Endothelial cell of umbilical vein (primary cell): ENCODE measurements around the gene C5. TPM values are rescaled to one million over a fixed set of nuclear protein-coding genes. Genes with fewer than 3 reads are reported as not detected.
"Not testable (repeated sequence)": the region's sequence is repeated elsewhere in the genome, so short reads cannot be mapped to it uniquely, and the experiment has no call there.

Experiments used
- BruUV-seq: library from RNA; stranded (reverse); fragments of 400-500 nt; replicated peaks from 2 replicates; lab custom pipeline; 2021; lab: Mats Ljungman, UMichigan
- CTCF ChIA-PET: fragments of 300-600, 350-600 bp; sonication (Branson Sonifier 250); formaldehyde crosslinking; loops from one replicate; lab custom pipeline; 2021; ENCODE audit warnings: antibody characterized with exemption, inconsistent platforms; lab: Charles Lee
- POLR2A ChIA-PET: fragments of 300-600, 350-600 bp; sonication (Branson Sonifier 250); formaldehyde crosslinking; loops from one replicate; lab custom pipeline; 2021; ENCODE audit warnings: antibody characterized with exemption, inconsistent platforms; lab: Charles Lee
- DNase-seq: peaks from one replicate; pipeline ENCODE4 v3.0.0-alpha.2; 2011; ENCODE audit warnings: low read depth, low spot score
- FAIRE-seq: peaks from 2 replicates; lab custom pipeline; 2011; peaks lifted over from hg19 to GRCh38; lab: Jason Lieb, UNC
- H2AFZ ChIP-seq: 2 replicates; pipeline ENCODE4 v1.6.0; 2012; ENCODE audit warnings: low read depth, low read length, control low read depth, inconsistent platforms
- H3K27ac ChIP-seq: 2 replicates; pipeline ENCODE4 v1.5.1; 2011; ENCODE audit warnings: low read depth, mild to moderate bottlenecking, control low read depth, low read length, moderate library complexity; ENCODE audit not compliant: insufficient read depth
- H3K27me3 ChIP-seq, 2 experiments: 2 replicates each; pipeline versions ENCODE4 v1.6.0 to v1.6.1; 2011; ENCODE audit warnings: low read length in 2 of 2, mixed read lengths in 1 of 2; ENCODE audit not compliant: control insufficient read depth in 2 of 2, insufficient read depth in 2 of 2
- H3K36me3 ChIP-seq, 2 experiments: 2 replicates in 1 of 2; 3 replicates in 1 of 2; pipeline ENCODE4 v1.5.1; 2011; ENCODE audit warnings: low read length in 2 of 2, mild to moderate bottlenecking in 1 of 2, moderate library complexity in 1 of 2; ENCODE audit not compliant: control insufficient read depth in 2 of 2, insufficient read depth in 2 of 2; ENCODE audit errors: extremely low read depth in 1 of 2
- H3K4me1 ChIP-seq: 3 replicates; pipeline ENCODE4 v1.5.1; 2011; ENCODE audit warnings: mild to moderate bottlenecking, low read length; ENCODE audit not compliant: control insufficient read depth, insufficient read depth; ENCODE audit errors: extremely low read depth
- H3K4me2 ChIP-seq: 2 replicates; pipeline ENCODE4 v1.6.1; 2011; ENCODE audit warnings: low read length, control low read depth, mixed read lengths; ENCODE audit not compliant: insufficient read depth
- H3K4me3 ChIP-seq, 3 experiments: fragments of 200-600 bp in 1 of 3; sonication (generic), shearing (Covaris generic) in 1 of 3; replicated peaks in 1 of 3; 2 replicates each; pipeline ENCODE4 v1.5.1; 2011 to 2016; ENCODE audit warnings: control low read depth in 3 of 3, low read length in 3 of 3, mild to moderate bottlenecking in 2 of 3, inconsistent platforms in 1 of 3, low read depth in 1 of 3, moderate library complexity in 1 of 3; ENCODE audit not compliant: insufficient read depth in 1 of 3
- H3K79me2 ChIP-seq: 2 replicates; pipeline ENCODE4 v1.6.0; 2012; ENCODE audit warnings: low read length, inconsistent platforms; ENCODE audit not compliant: control insufficient read depth, insufficient read depth
- H3K9ac ChIP-seq: replicated peaks from 2 replicates; pipeline ENCODE3; 2011; ENCODE audit warnings: low read length, control low read depth; ENCODE audit not compliant: insufficient read depth; ENCODE audit errors: extremely low read depth
- H3K9me1 ChIP-seq: replicated peaks from 3 replicates; pipeline ENCODE4 v1.6.0; 2011; ENCODE audit warnings: mild to moderate bottlenecking, low read length; ENCODE audit not compliant: control insufficient read depth, insufficient read depth; ENCODE audit errors: extremely low read depth
- H3K9me3 ChIP-seq: replicated peaks from 2 replicates; pipeline ENCODE4 v1.5.1; 2012; ENCODE audit warnings: low read length, inconsistent platforms; ENCODE audit not compliant: control insufficient read depth, insufficient read depth
- H4K20me1 ChIP-seq: replicated peaks from 2 replicates; pipeline ENCODE3; 2011; ENCODE audit warnings: mild to moderate bottlenecking, low read length; ENCODE audit not compliant: control insufficient read depth, insufficient read depth; ENCODE audit errors: extremely low read depth
- FOS ChIP-seq: IDR thresholded peaks from 2 replicates; pipeline ENCODE4 v1.6.1; 2011; ENCODE audit warnings: mild to moderate bottlenecking, low read length, moderate library complexity, borderline replicate concordance; ENCODE audit not compliant: insufficient read depth
- GATA2 ChIP-seq: IDR thresholded peaks from 2 replicates; pipeline ENCODE4 v1.7.0; 2011; ENCODE audit warnings: low read depth, mild to moderate bottlenecking, moderate library complexity, mixed read lengths, low read length; ENCODE audit not compliant: insufficient read length, insufficient read depth
- JUN ChIP-seq: IDR thresholded peaks from 2 replicates; pipeline ENCODE4 v1.6.1; 2011; ENCODE audit warnings: borderline replicate concordance, low read depth; ENCODE audit not compliant: insufficient read length, insufficient read depth
- MYC ChIP-seq: IDR thresholded peaks from one replicate; pipeline ENCODE4 v1.6.1; 2011; ENCODE audit warnings: mild to moderate bottlenecking, low read depth, low read length
- POLR2A ChIP-seq: IDR thresholded peaks from 2 replicates; pipeline ENCODE4 v1.6.1; 2012; ENCODE audit warnings: low read depth, mild to moderate bottlenecking, control low read depth, low read length
- POLR2AphosphoS5 ChIP-seq: IDR thresholded peaks from 2 replicates; pipeline ENCODE4 v1.6.1; 2012; ENCODE audit warnings: low read depth, mild to moderate bottlenecking, control low read depth, low read length, moderate library complexity; ENCODE audit not compliant: insufficient read depth
- dilution Hi-C: fragments of 300-500 bp; cut with MboI; formaldehyde crosslinking; loops from one replicate; pipeline ENCODE4 v1.15.0; 2019; ENCODE audit warnings: low sequenced_read_pairs; ENCODE audit not compliant: extremely low pct_ligation_motif_present
- intact Hi-C: fragments of 100-400 bp; cut with micrococcal nuclease; formaldehyde crosslinking; loops from one replicate; pipeline ENCODE4 v1.10.0; 2022
- polyA plus RNA-seq, 4 experiments: library from polyadenylated mRNA; depleted of rRNA in 3 of 4; stranded (reverse) in 3 of 4; unstranded in 1 of 4; fragments of >200 nt; gene quantifications; 2 replicates each; pipeline versions ENCODE4 v1.2.1 to v1.2.3, GENCODE V29; 2011 to 2012; ENCODE audit warnings: missing spikeins in 1 of 4
- total RNA-seq: library from RNA; stranded (reverse); gene quantifications from 2 replicates; pipeline ENCODE4 v1.2.3, GENCODE V29; 2021
- TF ChIP-seq, protein P1 (sequence below), 2 donors: IDR thresholded peaks; 1 replicate in 1 of 2; 2 replicates in 1 of 2; pipeline ENCODE4 v1.5.1; 2011; ENCODE audit warnings: low read length in 2 of 2, mild to moderate bottlenecking in 2 of 2, moderate library complexity in 2 of 2, control low read depth in 1 of 2, inconsistent platforms in 1 of 2, low read depth in 1 of 2; ENCODE audit not compliant: insufficient read depth in 1 of 2; ENCODE audit errors: extremely low read depth in 1 of 2
- TF ChIP-seq, protein P2 (sequence below): IDR thresholded peaks from 2 replicates; pipeline ENCODE4 v1.6.1; 2011; ENCODE audit not compliant: insufficient read depth, insufficient read length

Gene C5
- total and polyA plus RNA-seq, 2 donors (not counting 3 experiments of a cell fraction or from before 2014, with no cell fraction given): 0.79 to 1.6 TPM

- dilution Hi-C loops, H2AFZ ChIP-seq, H4K20me1 ChIP-seq, H3K36me3 ChIP-seq, H3K9me3 ChIP-seq, intact Hi-C loops, DNase-seq, H3K9ac ChIP-seq, H3K27ac ChIP-seq, FAIRE-seq, H3K4me2 ChIP-seq, POLR2A ChIA-PET, H3K4me1 ChIP-seq, H3K27me3 ChIP-seq, BruUV-seq, H3K4me3 ChIP-seq, H3K79me2 ChIP-seq, H3K9me1 ChIP-seq: not testable (repeated sequence)
- CTCF ChIA-PET: interaction anchor here (0.6 to 1.4 kb wide), 3 partner anchors 10 to 89 kb away, joined by 3 to 7 read pairs (median 4); no protein-coding TSS in a partner anchor
These were observed 78.6 kb downstream of the C5 start for GRCh38 chr9:120971471-120971870.

DNA sequence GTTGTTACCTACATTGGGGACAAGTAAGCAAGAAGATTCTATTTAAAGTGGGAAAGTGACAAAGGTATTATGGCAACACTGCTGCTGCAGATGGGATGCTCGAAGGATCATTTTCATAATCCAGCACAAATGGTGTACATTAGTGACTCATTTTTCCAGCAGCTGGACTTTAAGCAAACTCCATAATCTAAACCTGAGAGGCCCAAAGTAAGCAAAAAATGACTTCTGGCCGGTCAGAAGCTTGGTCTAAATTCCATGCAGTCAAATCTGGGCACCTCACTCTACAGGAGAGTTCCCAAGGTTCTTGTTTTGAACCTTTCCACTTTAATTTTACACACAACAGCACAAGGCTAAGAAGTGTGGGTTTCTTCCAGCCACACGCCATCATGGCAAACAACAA is 79.8 kb downstream of the C5 start:
- no TSS peak for BruUV-seq
- FAIRE-seq (no peak), DNase-seq (no peak)
- H3K36me3 ChIP-seq: no peaks in the 10 kb centered on the region
- H3K4me3 ChIP-seq: no peak overlapping the region
- TF ChIP-seq FOS: no peak
- TF ChIP-seq GATA2: no peak
- TF ChIP-seq POLR2A: no peak
- TF ChIP-seq, protein P1, sequence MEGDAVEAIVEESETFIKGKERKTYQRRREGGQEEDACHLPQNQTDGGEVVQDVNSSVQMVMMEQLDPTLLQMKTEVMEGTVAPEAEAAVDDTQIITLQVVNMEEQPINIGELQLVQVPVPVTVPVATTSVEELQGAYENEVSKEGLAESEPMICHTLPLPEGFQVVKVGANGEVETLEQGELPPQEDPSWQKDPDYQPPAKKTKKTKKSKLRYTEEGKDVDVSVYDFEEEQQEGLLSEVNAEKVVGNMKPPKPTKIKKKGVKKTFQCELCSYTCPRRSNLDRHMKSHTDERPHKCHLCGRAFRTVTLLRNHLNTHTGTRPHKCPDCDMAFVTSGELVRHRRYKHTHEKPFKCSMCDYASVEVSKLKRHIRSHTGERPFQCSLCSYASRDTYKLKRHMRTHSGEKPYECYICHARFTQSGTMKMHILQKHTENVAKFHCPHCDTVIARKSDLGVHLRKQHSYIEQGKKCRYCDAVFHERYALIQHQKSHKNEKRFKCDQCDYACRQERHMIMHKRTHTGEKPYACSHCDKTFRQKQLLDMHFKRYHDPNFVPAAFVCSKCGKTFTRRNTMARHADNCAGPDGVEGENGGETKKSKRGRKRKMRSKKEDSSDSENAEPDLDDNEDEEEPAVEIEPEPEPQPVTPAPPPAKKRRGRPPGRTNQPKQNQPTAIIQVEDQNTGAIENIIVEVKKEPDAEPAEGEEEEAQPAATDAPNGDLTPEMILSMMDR (IDR thresholded peaks at IDR 0.05; ENCODE audit: extremely low read depth in 1 of 2, insufficient read depth in 1 of 2, low read depth in 1 of 2, low read length in 2 of 2): no peak
- TF ChIP-seq JUN: no peak
- no peak for TF ChIP-seq MYC
- TF ChIP-seq POLR2AphosphoS5: no peak
- TF ChIP-seq, protein P2, sequence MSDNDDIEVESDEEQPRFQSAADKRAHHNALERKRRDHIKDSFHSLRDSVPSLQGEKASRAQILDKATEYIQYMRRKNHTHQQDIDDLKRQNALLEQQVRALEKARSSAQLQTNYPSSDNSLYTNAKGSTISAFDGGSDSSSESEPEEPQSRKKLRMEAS: no peak
- H3K4me1 ChIP-seq: no peaks in the 10 kb centered on the region
- intact Hi-C loops (no loop called here), dilution Hi-C loops (no loop called here)
- no peak overlapping the region for H3K9ac ChIP-seq
- H3K27me3 ChIP-seq: no peaks in the 10 kb centered on the region
- H3K27ac ChIP-seq: no peak overlapping the region
- no peaks in the 10 kb centered on the region for H3K9me3 ChIP-seq
- H2AFZ ChIP-seq: no peak overlapping the region
- CTCF ChIA-PET: no interaction called here
- H4K20me1 ChIP-seq: no peaks in the 10 kb centered on the region
- no peaks in the 10 kb centered on the region for H3K9me1 ChIP-seq
- POLR2A ChIA-PET: no interaction called here
- no peaks in the 10 kb centered on the region for H3K79me2 ChIP-seq
- H3K4me2 ChIP-seq: no peak overlapping the region
